MV-4-11 (cell line): ENCODE measurements around the gene GOLPH3L.
"Not testable (repeated sequence)": the region's sequence is repeated elsewhere in the genome, so short reads cannot be mapped to it uniquely, and the experiment has no call there.

Experiments used
- DNase-seq: peaks from one replicate; lab custom pipeline; 2025; lab: John Stamatoyannopoulos, UW

GOLPH3L gene

GRCh38 chr1:150696995-150697927, at the start of gene GOLPH3L:
Gene GOLPH3L (minus strand): TSS chr1:150697154. CDS start chr1:150694838, 2,316 bp downstream.
- DNase-seq = peak; percentile 93

GRCh38 chr1:150730130-150730721, 33.3 kb upstream of the GOLPH3L start:
- peak; percentile 23 for DNase-seq

GRCh38 chr1:150724336-150724735, 27.4 kb upstream of the GOLPH3L start:
- DNase-seq = no peak

- DNase-seq = peak; percentile 86
Observed at GRCh38 chr1:150720703-150721102, 23.7 kb upstream of the GOLPH3L start, which contains the start of gene HORMAD1. Gene HORMAD1 (minus strand): TSS chr1:150720895. CDS start chr1:150719505, 1,390 bp downstream.

- peak; percentile 56 for DNase-seq
Observed at GRCh38 chr1:150720098-150720497, 23.1 kb upstream of the GOLPH3L start.

- no peak for DNase-seq
Observed at GRCh38 chr1:150718225-150718891, 21.4 kb upstream of the GOLPH3L start.

- not testable (repeated sequence) for DNase-seq
Observed at GRCh38 chr1:150709031-150709430, 12.1 kb upstream of the GOLPH3L start.

- DNase-seq = no peak
Observed at GRCh38 chr1:150708595-150708994, 11.6 kb upstream of the GOLPH3L start.

GRCh38 chr1:150706091-150706490, 9.1 kb upstream of the GOLPH3L start:
- no peak for DNase-seq

- DNase-seq = no peak
Observed at GRCh38 chr1:150703427-150703826, 6.5 kb upstream of the GOLPH3L start.

GRCh38 chr1:150696590-150696989, 364 bp downstream of the GOLPH3L start:
- DNase-seq = no peak

GRCh38 chr1:150696162-150696561, 792 bp downstream of the GOLPH3L start:
- DNase-seq = peak; percentile 17

- no peak for DNase-seq
Observed at GRCh38 chr1:150695561-150695960, 1.4 kb downstream of the GOLPH3L start.

GRCh38 chr1:150692720-150693119, 4.2 kb downstream of the GOLPH3L start:
- DNase-seq = no peak

- DNase-seq = no peak
Observed at GRCh38 chr1:150688763-150689162, 8.2 kb downstream of the GOLPH3L start.

- DNase-seq = no peak
Observed at GRCh38 chr1:150686275-150686674, 10.7 kb downstream of the GOLPH3L start.

- DNase-seq = no peak
Observed at GRCh38 chr1:150683914-150684313, 13.0 kb downstream of the GOLPH3L start.

GRCh38 chr1:150678988-150679387, 18.0 kb downstream of the GOLPH3L start:
- DNase-seq = no peak

- DNase-seq = no peak
Observed at GRCh38 chr1:150674881-150675280, 22.1 kb downstream of the GOLPH3L start.

- DNase-seq = no peak
Observed at GRCh38 chr1:150663321-150663720, 33.6 kb downstream of the GOLPH3L start.

- no peak for DNase-seq
Observed at GRCh38 chr1:150662811-150663210, 34.1 kb downstream of the GOLPH3L start.

- DNase-seq = no peak
Observed at GRCh38 chr1:150661156-150661555, 35.8 kb downstream of the GOLPH3L start.

GRCh38 chr1:150660584-150660983, 36.4 kb downstream of the GOLPH3L start:
- no peak for DNase-seq
